ENCODE results near the gene TMEM236. TPM values are rescaled to one million over a fixed set of nuclear protein-coding genes. Genes with fewer than 3 reads are reported as not detected.

Gene TMEM236
- polyA plus RNA-seq, 2 donors: 0.01 to 0.08 TPM

DNA sequence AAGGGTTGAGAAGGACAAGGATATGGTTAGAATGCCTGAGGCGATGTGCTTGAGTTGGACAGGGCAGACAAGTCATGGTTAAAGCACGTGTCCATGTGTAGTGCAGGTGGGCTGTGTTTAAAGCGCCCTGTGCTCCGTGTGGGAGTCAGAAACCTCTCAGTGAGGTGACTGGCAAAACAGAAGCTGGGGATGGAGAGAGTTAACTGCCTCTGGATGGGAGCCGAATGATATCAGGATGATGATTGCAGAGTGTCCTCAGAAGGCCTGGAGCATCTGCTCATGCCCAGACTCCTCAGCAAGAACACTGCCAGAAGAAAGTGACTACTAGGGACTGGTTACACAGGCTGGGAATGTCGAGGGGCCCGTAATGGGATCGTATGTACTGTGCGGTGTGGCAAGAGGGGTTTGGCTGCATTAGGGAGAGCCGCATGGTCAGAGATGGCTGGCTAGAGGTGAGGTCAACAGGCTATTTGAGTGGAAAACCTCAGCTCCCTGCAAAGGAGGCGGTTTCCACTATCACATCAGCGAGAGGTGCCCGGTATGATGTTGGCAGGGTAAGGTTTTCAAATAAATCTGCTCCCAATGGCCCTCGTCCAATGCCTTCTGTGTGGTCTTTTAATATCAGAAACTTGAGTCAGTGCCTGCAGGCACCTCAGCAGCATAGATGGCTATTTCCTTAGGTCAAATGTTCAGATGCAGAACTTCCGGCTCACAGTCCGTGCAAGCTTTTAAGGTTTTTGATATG is 31.1 kb downstream of the TMEM236 start:
- no peaks in the 10 kb centered on the region for H3K27me3 ChIP-seq (ENCODE audit: control insufficient read depth in 1 of 2, insufficient read depth in 2 of 2, low read length in 2 of 2)
- WGBS, 2 donors: 64 to 71% methylated on average over 16 of the region's 16 CpGs
- no peaks in the 10 kb centered on the region for H3K36me3 ChIP-seq (ENCODE audit: control insufficient read depth in 2 of 2, insufficient read depth in 2 of 2, low read length in 1 of 2)
- H3K9me3 ChIP-seq (ENCODE audit: control insufficient read depth in 2 of 2, insufficient read depth in 1 of 2, low read depth in 1 of 2, low read length in 1 of 2): no peaks in the 10 kb centered on the region
- H3K27ac ChIP-seq (ENCODE audit: low read depth in 2 of 2, low read length in 1 of 2): no peak overlapping the region
- no peaks in the 10 kb centered on the region for H3K4me1 ChIP-seq (ENCODE audit: control insufficient read depth in 2 of 2, insufficient read depth in 2 of 2, low read length in 1 of 2)
- no peak overlapping the region for H3K4me3 ChIP-seq (ENCODE audit: low read depth in 1 of 2, low read length in 2 of 2)

DNA sequence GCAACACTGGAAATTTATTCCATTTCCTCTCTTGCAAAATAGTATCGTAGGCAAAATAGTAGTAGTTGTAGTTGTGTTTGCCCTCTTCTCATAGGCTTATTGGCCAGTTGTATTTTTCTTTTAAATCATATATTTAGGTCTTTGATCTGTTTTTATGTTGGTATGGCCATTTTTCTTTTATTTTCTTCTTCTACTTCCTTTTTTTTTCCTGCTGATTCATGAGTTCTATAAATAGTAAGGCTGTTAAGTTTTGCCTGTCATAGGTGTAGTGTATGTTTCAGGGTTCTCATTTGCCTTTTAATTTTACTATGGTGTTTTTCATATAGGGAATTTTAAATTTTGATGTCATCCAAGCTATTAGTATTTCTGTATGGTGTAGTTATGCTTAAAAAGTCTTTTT is 31.8 kb downstream of the TMEM236 start:
- H3K4me1 ChIP-seq (ENCODE audit: control insufficient read depth in 2 of 2, insufficient read depth in 2 of 2, low read length in 1 of 2): no peaks in the 10 kb centered on the region
- H3K27ac ChIP-seq (ENCODE audit: low read depth in 2 of 2, low read length in 1 of 2): no peak overlapping the region
- no peak overlapping the region for H3K4me3 ChIP-seq (ENCODE audit: low read depth in 1 of 2, low read length in 2 of 2)
- H3K36me3 ChIP-seq (ENCODE audit: control insufficient read depth in 2 of 2, insufficient read depth in 2 of 2, low read length in 1 of 2): no peaks in the 10 kb centered on the region
- H3K9me3 ChIP-seq (ENCODE audit: control insufficient read depth in 2 of 2, insufficient read depth in 1 of 2, low read depth in 1 of 2, low read length in 1 of 2): no peaks in the 10 kb centered on the region
- WGBS, 2 donors: 58 to 62% methylated on average over 1 of the region's 1 CpG
- H3K27me3 ChIP-seq (ENCODE audit: control insufficient read depth in 1 of 2, insufficient read depth in 2 of 2, low read length in 2 of 2): no peaks in the 10 kb centered on the region

DNA sequence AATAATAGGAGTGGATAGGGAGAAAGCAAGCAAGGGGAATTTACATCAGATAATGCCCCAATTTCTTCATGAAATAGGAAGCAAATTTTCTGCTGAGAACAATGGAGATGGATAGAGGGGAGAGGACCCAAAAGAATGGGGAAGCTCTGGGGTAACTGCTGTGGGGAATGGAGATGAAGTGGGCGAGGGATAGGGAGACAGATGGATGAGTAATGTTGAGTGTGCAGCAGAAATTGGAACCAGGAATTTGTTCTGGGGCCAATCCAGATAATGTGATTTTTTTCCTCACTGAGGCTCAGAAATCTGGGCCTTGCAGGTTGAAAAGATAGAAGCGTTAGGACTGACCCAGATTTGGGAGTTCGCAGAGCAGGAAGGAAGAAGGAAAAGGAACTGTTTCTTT is 32.7 kb downstream of the TMEM236 start:
- 66 to 69% methylated on average over 3 of the region's 3 CpGs for WGBS, 2 donors
- Histone ChIP-seq H3K27me3 (ENCODE audit: control insufficient read depth in 1 of 2, insufficient read depth in 2 of 2, low read length in 2 of 2) (no peaks in the 10 kb centered on the region), H3K27ac (ENCODE audit: low read depth in 2 of 2, low read length in 1 of 2) (no peak overlapping the region), H3K9me3 (ENCODE audit: control insufficient read depth in 2 of 2, insufficient read depth in 1 of 2, low read depth in 1 of 2, low read length in 1 of 2) (no peaks in the 10 kb centered on the region), H3K4me3 (ENCODE audit: low read depth in 1 of 2, low read length in 2 of 2) (no peak overlapping the region), H3K4me1 (ENCODE audit: control insufficient read depth in 2 of 2, insufficient read depth in 2 of 2, low read length in 1 of 2) (no peaks in the 10 kb centered on the region), H3K36me3 (ENCODE audit: control insufficient read depth in 2 of 2, insufficient read depth in 2 of 2, low read length in 1 of 2) (no peaks in the 10 kb centered on the region)

DNA sequence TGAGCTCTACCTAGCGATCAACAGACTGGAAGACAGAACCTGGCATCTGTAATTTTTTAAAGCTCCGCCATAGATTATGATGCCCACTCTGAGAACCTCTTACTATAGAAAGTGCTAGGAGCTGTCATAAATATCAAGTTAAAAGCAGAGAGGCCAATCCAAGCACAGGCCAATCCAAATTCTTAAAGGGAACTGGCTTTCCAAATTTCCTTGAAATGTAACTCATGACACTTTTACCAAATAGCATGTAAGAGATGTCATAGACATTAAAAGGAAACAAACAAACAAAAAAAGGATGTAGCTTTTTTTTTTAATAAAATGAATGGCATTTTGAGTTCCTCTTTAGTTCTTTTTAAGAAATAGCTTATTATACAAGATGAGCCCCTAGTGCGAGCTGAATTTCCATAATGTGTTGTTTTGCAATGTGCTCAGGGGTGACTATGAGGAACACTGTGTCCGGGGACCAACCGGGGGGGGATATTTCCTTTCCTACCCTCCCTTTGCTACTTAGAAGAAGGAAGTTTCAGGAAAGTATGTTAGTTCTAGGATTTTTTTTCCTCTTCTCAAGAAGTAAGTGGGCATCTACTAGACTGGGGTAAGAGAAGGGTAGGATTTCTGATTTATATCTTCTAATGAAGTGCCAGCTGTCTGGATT is 33.4 kb downstream of the TMEM236 start:
- 85 to 87% methylated on average over 5 of the region's 5 CpGs for WGBS, 2 donors
- H3K4me3 ChIP-seq (ENCODE audit: low read depth in 1 of 2, low read length in 2 of 2): no peak overlapping the region

DNA sequence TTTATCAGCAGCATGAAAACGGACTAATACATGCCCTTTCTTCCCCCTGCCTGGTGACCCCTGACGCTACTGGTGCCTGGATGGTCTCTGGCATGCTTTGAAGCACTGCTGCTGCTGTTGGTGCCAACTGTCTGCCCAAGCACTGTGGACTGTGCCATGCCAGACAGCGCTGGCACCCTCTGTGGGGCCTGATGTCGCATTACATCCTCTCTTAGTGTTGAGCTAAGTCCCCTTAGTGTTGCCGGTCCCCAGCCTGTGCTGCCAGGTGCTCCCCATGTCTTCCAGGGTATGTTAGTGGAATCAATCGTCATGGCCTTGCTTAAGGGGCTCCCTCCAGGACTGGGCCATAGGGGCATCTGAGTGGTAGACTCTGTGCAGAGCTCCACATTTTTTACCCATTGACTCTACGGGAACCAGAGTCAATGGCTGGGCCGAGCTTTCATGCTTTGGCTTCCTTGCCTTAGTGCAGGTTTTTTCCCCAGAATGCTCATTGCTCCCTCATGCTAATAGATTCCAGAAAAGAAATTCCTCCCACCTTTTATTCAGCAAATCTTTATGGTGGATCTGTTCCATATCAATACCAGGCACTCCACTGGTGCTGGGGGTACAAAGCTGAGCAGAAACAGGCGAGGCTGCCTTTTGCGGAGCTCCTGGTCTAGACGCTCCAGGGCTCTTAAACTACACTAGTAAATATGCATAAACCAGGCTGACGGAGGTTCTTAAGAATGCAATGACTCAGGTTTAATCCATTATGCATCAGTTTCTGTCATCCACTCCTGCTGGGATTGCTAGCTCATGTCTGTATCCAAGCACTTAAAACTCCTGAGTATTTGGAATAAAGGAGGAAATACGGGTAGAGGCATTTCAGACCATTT is 35.3 kb downstream of the TMEM236 start:
- H3K4me1 ChIP-seq (ENCODE audit: control insufficient read depth in 2 of 2, insufficient read depth in 2 of 2, low read length in 1 of 2): no peaks in the 10 kb centered on the region
- H3K27me3 ChIP-seq (ENCODE audit: control insufficient read depth in 1 of 2, insufficient read depth in 2 of 2, low read length in 2 of 2): no peaks in the 10 kb centered on the region
- no peak overlapping the region for H3K4me3 ChIP-seq (ENCODE audit: low read depth in 1 of 2, low read length in 2 of 2)
- H3K9me3 ChIP-seq (ENCODE audit: control insufficient read depth in 2 of 2, insufficient read depth in 1 of 2, low read depth in 1 of 2, low read length in 1 of 2): no peaks in the 10 kb centered on the region
- no peaks in the 10 kb centered on the region for H3K36me3 ChIP-seq (ENCODE audit: control insufficient read depth in 2 of 2, insufficient read depth in 2 of 2, low read length in 1 of 2)
- WGBS, 2 donors: 73 to 81% methylated on average over 13 of the region's 13 CpGs
- no peak overlapping the region for H3K27ac ChIP-seq (ENCODE audit: low read depth in 2 of 2, low read length in 1 of 2)

More for the DNA sequence above, 33.4 kb downstream of the TMEM236 start:
- Histone ChIP-seq H3K27me3 (ENCODE audit: control insufficient read depth in 1 of 2, insufficient read depth in 2 of 2, low read length in 2 of 2) (no peaks in the 10 kb centered on the region), H3K36me3 (ENCODE audit: control insufficient read depth in 2 of 2, insufficient read depth in 2 of 2, low read length in 1 of 2) (no peaks in the 10 kb centered on the region), H3K27ac (ENCODE audit: low read depth in 2 of 2, low read length in 1 of 2) (no peak overlapping the region), H3K9me3 (ENCODE audit: control insufficient read depth in 2 of 2, insufficient read depth in 1 of 2, low read depth in 1 of 2, low read length in 1 of 2) (no peaks in the 10 kb centered on the region), H3K4me1 (ENCODE audit: control insufficient read depth in 2 of 2, insufficient read depth in 2 of 2, low read length in 1 of 2) (no peaks in the 10 kb centered on the region)

DNA sequence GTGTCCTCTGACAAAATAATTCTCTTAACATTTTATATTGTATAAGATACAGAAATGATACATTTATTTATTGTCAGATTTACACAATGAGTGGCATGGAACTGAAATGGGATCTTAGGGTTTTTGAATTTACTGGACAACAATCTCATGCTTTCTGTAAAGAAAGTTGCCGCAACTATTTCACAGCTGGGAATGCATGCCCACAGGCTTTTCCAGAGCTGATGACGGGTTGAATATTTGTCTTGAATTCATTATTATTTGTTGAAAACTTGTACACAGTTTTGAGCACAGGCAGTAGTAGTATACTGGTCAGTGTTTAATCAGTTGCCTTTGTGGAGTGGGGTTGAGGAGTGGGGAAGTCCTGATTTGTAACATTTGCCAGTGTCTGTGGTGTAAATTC is 36.6 kb downstream of the TMEM236 start:
- Histone ChIP-seq H3K9me3 (ENCODE audit: control insufficient read depth in 2 of 2, insufficient read depth in 1 of 2, low read depth in 1 of 2, low read length in 1 of 2) (no peaks in the 10 kb centered on the region), H3K4me1 (ENCODE audit: control insufficient read depth in 2 of 2, insufficient read depth in 2 of 2, low read length in 1 of 2) (no peaks in the 10 kb centered on the region), H3K27me3 (ENCODE audit: control insufficient read depth in 1 of 2, insufficient read depth in 2 of 2, low read length in 2 of 2) (no peaks in the 10 kb centered on the region), H3K27ac (ENCODE audit: low read depth in 2 of 2, low read length in 1 of 2) (no peak overlapping the region), H3K4me3 (ENCODE audit: low read depth in 1 of 2, low read length in 2 of 2) (no peak overlapping the region), H3K36me3 (ENCODE audit: control insufficient read depth in 2 of 2, insufficient read depth in 2 of 2, low read length in 1 of 2) (no peaks in the 10 kb centered on the region)
- WGBS, 2 donors: 86 to 91% methylated on average over 2 of the region's 2 CpGs

DNA sequence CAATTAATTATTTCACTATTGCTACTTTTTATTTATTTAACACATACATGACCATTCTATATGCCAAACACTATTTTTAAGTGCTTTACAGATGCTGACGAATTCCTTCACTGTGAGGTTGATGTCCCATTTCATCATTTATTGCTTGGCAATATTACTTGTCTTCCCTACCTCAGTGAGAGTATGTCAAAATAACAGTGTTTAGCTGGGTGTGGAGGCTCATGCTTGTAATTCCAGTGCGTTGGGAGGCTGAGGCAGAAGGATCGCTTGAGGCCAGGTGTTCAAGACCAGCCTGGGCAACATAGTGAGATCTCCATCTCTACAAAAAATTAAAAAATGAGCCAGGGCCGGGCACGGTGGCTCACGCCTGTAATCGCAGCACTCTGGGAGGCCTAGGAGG is 37.4 kb downstream of the TMEM236 start:
- no peak overlapping the region for H3K4me3 ChIP-seq (ENCODE audit: low read depth in 1 of 2, low read length in 2 of 2)
- no peaks in the 10 kb centered on the region for H3K4me1 ChIP-seq (ENCODE audit: control insufficient read depth in 2 of 2, insufficient read depth in 2 of 2, low read length in 1 of 2)
- WGBS, 2 donors: 94% methylated on average over 7 of the region's 7 CpGs
- H3K9me3 ChIP-seq (ENCODE audit: control insufficient read depth in 2 of 2, insufficient read depth in 1 of 2, low read depth in 1 of 2, low read length in 1 of 2): no peaks in the 10 kb centered on the region
- H3K27ac ChIP-seq (ENCODE audit: low read depth in 2 of 2, low read length in 1 of 2): no peak overlapping the region
- no peaks in the 10 kb centered on the region for H3K27me3 ChIP-seq (ENCODE audit: control insufficient read depth in 1 of 2, insufficient read depth in 2 of 2, low read length in 2 of 2)
- no peaks in the 10 kb centered on the region for H3K36me3 ChIP-seq (ENCODE audit: control insufficient read depth in 2 of 2, insufficient read depth in 2 of 2, low read length in 1 of 2)

DNA sequence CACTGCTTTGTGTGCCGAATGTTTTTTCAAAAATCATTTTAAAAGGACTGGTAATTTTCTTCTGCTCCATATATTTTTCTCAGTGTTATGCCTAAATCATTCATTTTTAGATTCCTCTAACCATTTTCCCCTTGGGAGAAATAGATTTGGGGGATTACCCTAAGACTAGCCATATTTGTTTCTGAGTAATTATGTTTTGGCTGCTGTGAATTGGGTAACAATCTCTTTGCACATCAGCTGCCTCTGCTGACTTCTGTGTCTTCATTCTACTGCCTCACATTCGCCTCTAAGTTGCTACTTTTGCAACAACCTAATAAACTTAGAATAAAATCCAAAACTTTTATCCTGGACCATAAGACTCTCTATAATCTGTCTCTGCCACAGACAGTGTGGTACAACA is 38.6 kb downstream of the TMEM236 start:
- Histone ChIP-seq H3K27me3 (ENCODE audit: control insufficient read depth in 1 of 2, insufficient read depth in 2 of 2, low read length in 2 of 2) (no peaks in the 10 kb centered on the region), H3K27ac (ENCODE audit: low read depth in 2 of 2, low read length in 1 of 2) (no peak overlapping the region), H3K4me1 (ENCODE audit: control insufficient read depth in 2 of 2, insufficient read depth in 2 of 2, low read length in 1 of 2) (no peaks in the 10 kb centered on the region), H3K9me3 (ENCODE audit: control insufficient read depth in 2 of 2, insufficient read depth in 1 of 2, low read depth in 1 of 2, low read length in 1 of 2) (no peaks in the 10 kb centered on the region), H3K4me3 (ENCODE audit: low read depth in 1 of 2, low read length in 2 of 2) (no peak overlapping the region), H3K36me3 (ENCODE audit: control insufficient read depth in 2 of 2, insufficient read depth in 2 of 2, low read length in 1 of 2) (no peaks in the 10 kb centered on the region)
- 77 to 89% methylated on average over 2 of the region's 2 CpGs for WGBS, 2 donors

DNA sequence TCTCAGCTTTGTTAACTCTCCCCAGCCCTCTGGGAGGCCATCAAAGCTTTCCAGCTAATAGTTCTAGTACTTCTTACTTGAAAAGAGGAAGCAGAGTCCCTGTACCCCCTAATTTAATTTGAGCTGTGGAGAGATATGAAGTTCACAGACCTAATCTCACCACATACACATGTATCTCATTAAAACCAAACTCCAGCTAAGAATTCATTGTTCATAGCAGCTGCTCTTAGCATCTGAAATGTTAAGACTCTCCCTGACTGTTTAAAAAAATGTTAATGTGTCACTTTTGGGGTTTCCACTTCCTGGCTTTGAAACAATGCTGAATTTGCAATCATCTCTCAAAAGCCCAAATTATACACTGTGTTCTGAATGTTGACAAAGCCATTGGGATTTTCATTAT is 41.0 kb downstream of the TMEM236 start:
- no peak overlapping the region for H3K27ac ChIP-seq (ENCODE audit: low read depth in 2 of 2, low read length in 1 of 2)

More for the DNA sequence above, 41.0 kb downstream of the TMEM236 start:
- Histone ChIP-seq H3K4me3 (ENCODE audit: low read depth in 1 of 2, low read length in 2 of 2) (no peak overlapping the region), H3K36me3 (ENCODE audit: control insufficient read depth in 2 of 2, insufficient read depth in 2 of 2, low read length in 1 of 2) (no peaks in the 10 kb centered on the region), H3K27me3 (ENCODE audit: control insufficient read depth in 1 of 2, insufficient read depth in 2 of 2, low read length in 2 of 2) (no peaks in the 10 kb centered on the region), H3K4me1 (ENCODE audit: control insufficient read depth in 2 of 2, insufficient read depth in 2 of 2, low read length in 1 of 2) (no peaks in the 10 kb centered on the region), H3K9me3 (ENCODE audit: control insufficient read depth in 2 of 2, insufficient read depth in 1 of 2, low read depth in 1 of 2, low read length in 1 of 2) (no peaks in the 10 kb centered on the region)

All from esophagus (tissue), 2 donors.